CD1c-positive myeloid dendritic cell (primary cell): ENCODE measurements around the gene SKIC2.

ENCODE experiments used
- DNase-seq: peaks from one replicate; pipeline ENCODE4 v3.0.0-alpha.2; 2016; ENCODE audit errors: extremely low spot score

SKIC2 gene

DNA sequence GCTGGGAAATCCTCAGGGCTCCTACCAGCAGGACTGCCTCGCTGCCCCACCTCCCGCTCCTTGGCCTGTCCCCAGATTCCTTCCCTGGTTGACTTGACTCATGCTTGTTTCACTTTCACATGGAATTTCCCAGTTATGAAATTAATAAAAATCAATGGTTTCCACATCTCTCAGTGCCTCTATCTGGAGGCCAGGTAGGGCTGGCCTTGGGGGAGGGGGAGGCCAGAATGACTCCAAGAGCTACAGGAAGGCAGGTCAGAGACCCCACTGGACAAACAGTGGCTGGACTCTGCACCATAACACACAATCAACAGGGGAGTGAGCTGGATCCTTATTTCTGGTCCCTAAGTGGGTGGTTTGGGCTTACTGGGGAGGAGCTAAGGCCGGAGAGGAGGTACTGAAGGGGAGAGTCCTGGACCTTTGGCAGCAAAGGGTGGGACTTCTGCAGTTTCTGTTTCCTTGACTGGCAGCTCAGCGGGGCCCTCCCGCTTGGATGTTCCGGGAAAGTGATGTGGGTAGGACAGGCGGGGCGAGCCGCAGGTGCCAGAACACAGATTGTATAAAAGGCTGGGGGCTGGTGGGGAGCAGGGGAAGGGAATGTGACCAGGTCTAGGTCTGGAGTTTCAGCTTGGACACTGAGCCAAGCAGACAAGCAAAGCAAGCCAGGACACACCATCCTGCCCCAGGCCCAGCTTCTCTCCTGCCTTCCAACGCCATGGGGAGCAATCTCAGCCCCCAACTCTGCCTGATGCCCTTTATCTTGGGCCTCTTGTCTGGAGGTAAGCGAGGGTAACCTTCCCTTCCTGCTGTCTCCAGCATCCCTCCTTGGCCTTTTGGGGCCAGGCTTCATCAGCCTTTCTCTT, 13.2 kb upstream of the SKIC2 start, which contains the start of gene CFB:
Gene CFB (plus strand): TSS at position 589 of the 863 bp plus-strand sequence. CDS start 127 bp downstream, at position 716.
- peak; percentile 76 for DNase-seq

DNA sequence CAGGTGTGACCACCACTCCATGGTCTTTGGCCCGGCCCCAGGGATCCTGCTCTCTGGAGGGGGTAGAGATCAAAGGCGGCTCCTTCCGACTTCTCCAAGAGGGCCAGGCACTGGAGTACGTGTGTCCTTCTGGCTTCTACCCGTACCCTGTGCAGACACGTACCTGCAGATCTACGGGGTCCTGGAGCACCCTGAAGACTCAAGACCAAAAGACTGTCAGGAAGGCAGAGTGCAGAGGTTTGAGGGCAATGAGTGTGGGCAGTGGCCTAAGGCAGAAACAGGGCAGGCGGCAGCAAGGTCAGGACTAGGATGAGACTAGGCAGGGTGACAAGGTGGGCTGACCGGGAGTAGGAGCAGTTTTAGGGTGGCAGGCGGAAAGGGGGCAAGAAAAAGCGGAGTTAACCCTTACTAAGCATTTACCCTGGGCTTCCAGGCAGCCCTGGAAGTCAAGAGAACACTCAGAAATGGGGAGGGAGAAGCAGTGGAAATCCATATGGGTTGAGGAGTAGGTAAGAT, 12.5 kb upstream of the SKIC2 start:
- DNase-seq = no peak

DNA sequence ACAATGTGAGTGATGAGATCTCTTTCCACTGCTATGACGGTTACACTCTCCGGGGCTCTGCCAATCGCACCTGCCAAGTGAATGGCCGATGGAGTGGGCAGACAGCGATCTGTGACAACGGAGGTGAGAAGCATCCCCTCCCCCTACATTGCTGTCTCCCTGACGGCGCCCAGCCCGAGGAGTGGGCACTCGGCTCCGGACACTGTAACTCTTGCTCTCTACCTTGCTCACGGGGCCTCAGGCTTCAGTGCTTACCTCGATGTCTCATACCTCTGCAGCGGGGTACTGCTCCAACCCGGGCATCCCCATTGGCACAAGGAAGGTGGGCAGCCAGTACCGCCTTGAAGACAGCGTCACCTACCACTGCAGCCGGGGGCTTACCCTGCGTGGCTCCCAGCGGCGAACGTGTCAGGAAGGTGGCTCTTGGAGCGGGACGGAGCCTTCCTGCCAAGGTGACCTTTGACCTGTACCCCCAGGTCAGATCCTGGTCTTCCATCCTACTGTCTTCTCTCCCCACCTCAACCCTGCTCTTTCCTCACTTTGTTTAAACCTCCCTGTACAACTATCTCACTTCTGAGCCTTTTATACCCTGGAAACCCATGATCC, 11.8 kb upstream of the SKIC2 start:
- DNase-seq = no peak

DNA sequence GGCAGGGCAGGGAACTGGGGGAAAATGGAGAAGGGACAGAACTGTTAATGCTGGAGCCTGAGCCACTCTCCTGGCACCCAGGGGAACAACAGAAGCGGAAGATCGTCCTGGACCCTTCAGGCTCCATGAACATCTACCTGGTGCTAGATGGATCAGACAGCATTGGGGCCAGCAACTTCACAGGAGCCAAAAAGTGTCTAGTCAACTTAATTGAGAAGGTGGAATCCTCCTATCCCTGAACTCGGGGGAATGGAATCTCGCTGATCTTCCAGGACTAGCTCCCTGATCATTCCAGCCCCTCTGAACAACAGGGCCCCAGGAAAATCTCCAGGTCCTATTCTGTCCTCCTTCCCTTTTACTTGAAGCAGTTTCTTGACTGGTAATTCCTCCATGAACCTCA, 11.1 kb upstream of the SKIC2 start:
- DNase-seq = no peak

DNA sequence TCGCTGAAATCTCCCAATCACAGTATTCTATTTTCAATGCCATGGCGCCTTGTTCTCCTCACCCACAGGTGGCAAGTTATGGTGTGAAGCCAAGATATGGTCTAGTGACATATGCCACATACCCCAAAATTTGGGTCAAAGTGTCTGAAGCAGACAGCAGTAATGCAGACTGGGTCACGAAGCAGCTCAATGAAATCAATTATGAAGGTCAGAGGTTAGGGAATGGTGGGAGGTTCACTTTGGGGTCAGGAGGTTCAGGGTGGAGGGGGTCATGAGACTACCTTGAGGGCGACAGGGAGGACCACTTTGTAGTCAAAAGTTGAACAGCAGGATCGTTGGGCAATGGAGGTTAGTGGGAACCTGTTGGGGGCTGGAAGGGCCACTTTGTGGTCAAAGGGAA, 10.7 kb upstream of the SKIC2 start:
- DNase-seq = no peak

DNA sequence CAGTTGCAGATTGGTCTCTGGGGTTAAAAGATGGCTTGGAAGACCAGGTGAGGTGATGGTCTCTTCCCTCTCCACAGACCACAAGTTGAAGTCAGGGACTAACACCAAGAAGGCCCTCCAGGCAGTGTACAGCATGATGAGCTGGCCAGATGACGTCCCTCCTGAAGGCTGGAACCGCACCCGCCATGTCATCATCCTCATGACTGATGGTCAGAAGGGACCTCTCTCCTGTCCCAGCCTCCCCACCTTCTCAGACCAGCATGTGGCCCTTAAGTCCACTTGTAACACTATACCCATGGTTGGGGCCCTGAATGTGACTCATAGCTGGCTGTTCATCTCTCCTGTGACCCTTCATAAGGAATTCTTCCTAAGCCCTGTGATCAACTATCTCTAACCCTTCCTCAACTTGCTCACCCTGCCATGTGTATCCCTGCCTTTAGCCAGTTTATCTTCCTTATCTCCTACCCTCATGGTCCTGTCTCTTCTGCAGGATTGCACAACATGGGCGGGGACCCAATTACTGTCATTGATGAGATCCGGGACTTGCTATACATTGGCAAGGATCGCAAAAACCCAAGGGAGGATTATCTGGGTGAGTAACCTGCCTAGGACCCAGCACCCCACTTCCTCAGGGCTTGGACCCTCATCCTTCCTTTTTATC, 10.1 kb upstream of the SKIC2 start:
- no peak for DNase-seq

DNA sequence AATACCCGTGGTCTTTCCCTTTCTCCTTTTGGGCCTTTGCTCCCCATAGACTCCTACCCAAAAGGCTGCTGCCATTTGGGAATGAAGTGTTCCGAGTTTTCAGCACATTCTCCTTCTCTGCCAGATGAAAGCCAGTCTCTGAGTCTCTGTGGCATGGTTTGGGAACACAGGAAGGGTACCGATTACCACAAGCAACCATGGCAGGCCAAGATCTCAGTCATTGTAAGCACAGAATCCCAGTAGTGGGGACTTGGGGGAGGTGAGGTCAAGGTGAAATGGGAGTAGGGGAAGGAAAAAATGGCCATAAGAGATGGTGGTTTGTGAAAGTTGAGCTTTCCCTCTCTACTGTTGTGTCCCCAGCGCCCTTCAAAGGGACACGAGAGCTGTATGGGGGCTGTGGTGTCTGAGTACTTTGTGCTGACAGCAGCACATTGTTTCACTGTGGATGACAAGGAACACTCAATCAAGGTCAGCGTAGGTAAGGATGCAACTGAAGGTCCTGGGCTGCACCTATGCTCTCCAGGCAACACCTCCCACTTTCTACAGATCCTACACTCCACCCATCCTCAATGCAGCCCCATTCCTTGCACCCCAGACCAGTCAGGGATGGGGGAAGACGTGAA, 8.9 kb upstream of the SKIC2 start:
- DNase-seq = no peak

DNA sequence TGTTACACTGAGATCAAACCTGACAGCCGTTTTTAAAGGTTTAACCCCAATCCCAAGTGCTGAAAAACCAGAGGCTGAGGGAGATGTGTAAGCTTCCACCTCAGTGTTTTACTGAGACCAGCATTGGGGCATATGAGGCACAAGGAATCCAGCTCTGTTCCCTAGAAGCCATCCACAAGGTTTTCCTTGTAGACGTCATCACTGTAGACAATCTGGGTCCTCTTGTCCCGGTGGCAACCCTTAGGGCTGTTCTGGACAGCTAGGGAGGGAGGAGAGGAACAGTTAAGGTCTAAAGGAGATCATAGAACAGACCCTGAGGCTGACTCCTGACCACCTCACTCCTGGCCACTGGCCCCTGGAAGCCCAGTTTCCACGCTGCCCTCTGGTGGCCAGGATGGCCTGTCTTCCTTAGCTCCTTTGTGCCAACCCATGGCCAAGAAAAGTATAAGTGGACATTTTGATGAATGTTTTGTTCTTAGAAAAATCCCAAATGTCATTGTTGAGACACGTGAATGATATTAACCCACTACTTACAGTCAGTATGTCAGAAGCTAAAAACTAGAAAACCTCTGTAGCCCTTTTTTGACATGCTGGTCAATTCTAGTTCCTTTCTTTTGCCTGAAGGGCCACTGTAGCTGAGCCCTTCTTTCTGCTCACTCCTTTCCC, 6.7 kb upstream of the SKIC2 start:
- DNase-seq = peak; percentile 75

DNA sequence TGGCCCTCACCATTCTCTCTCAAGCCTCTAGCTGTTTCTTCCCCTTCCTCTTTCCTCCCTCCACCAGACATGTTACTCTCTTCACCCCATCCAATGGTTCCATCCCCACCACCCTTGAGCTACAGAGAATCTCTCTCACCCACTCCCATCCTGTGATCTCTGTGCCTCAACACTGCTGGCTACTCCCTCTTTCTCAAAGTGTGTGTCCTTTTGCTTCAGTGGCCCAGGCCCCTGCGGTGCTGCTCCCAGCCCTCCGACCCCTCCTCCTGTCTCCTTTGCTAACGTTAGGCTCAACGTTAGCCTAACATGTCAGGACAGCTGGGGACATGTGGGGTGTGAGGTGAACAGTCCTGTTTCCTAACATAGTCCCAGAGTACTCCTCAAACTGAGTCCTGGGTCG, 6.1 kb upstream of the SKIC2 start:
- DNase-seq = no peak

DNA sequence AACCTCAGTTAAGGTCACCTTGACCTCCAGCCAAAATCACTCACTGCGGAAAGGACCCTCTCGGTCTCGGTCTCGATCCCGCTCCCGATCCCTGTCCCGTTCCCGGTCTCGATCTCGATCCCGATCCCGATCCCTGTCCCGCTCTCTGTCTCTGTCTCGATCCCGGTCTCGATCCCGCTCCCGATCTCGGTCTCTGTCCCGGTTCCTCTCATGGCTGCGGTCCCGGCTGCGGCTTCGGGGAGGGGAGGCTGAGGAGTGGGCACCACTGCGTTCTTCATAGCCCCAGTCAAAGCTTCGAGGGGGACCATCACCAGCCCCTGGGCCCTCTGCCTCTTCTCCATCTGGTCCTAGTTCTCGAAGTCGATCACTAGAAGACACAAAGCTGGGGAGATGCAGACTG, 4.5 kb upstream of the SKIC2 start:
- no peak for DNase-seq

DNA sequence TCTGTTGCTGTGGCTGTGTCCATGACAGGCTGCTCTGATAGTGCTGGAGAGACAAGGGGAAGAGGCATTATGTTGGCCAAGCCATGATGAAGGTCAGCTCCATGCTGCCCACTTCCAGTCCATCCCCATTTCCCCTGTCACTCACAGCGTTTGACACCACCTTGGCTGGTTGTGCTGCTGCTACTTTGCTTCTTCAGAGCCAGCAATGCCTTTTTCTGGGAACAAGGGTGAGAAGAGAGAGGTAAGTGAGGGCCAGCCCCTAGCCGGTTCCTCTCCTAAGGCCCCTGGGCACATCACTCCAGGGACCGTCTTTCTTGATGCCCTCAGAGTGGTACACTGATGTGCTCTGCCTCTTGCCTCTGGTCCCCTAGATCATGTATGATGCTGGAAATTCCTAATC, 2.2 kb upstream of the SKIC2 start:
- no peak for DNase-seq

DNA sequence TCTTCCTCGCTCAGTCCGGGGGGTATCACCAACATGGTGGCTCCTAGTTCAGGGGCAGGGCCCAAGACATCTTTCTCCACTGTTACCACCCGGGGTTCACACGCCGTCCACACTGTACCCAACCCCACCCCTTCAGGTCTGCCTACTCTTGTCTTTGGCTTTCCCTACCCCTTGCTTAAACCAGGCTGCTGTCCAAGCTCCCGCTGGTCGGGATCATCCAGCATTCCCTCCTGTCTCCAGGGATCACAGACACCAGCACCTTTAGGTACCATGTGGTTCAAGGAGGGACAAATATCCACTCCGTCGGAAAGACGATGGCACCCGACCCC, 599 bp upstream of the SKIC2 start:
- DNase-seq = no peak

DNA sequence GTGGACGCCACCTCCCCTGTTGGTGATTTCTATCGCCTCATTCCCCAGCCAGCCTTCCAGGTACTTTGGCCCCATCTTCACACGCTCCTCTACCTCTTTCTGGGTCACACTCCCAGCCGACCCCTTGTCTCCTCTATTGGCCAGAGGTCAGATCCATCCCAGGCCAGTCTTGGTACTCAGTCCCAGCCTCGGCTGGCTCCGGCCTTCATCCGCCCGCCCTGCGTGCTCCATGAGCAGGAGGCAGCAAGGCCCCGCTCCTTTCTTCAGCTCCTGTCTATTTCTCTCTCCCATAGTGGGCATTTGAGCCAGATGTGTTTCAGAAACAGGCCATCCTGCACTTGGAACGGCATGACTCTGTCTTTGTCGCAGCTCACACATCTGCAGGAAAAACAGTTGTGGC, 2.6 kb downstream of the SKIC2 start:
- no peak for DNase-seq

DNA sequence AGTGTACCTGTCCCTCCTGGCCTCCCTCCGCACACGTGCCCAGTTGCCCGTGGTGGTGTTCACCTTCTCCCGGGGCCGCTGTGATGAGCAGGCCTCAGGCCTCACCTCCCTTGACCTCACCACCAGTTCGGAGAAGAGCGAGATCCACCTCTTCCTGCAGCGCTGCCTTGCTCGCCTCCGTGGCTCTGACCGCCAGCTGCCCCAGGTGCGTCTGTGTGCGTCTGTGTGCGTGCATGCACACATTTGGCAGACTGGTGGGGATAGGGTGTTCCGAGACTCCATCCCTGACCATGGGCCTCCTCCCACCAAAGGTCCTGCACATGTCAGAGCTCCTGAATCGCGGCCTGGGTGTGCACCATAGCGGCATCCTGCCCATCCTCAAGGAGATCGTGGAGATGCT, 4.9 kb downstream of the SKIC2 start:
- DNase-seq = no peak

DNA sequence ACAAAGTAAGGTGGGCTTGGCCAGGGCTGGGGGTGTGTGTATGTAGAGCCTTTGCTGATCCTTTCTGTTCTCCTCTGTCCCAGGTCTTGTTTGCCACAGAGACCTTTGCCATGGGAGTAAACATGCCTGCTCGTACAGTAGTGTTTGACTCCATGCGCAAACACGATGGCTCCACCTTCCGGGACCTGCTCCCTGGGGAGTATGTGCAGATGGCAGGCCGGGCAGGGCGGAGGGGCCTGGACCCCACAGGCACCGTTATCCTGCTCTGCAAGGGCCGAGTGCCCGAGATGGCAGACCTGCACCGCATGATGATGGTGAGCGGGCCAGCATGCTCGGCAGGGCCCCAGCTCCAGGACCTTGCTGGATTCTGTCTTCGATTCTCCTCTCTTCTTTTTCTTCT, 6.7 kb downstream of the SKIC2 start:
- no peak for DNase-seq

DNA sequence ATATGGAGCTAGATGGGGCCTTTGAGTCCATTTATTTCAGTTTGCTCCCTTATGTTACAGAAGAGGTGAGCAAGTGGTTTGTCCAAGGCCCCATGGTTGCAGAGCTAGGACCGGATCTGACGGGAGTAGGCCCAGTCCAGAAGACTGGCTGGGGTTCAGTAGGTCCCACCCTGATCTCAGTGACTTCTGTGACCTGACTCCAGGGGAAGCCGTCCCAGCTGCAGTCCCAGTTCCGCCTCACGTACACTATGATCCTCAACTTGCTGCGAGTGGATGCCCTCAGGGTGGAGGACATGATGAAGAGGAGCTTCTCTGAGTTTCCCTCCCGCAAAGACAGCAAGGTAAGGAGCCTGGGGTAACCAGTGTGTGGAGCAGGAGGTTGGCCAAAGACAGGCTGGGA, 7.5 kb downstream of the SKIC2 start:
- DNase-seq = no peak

DNA sequence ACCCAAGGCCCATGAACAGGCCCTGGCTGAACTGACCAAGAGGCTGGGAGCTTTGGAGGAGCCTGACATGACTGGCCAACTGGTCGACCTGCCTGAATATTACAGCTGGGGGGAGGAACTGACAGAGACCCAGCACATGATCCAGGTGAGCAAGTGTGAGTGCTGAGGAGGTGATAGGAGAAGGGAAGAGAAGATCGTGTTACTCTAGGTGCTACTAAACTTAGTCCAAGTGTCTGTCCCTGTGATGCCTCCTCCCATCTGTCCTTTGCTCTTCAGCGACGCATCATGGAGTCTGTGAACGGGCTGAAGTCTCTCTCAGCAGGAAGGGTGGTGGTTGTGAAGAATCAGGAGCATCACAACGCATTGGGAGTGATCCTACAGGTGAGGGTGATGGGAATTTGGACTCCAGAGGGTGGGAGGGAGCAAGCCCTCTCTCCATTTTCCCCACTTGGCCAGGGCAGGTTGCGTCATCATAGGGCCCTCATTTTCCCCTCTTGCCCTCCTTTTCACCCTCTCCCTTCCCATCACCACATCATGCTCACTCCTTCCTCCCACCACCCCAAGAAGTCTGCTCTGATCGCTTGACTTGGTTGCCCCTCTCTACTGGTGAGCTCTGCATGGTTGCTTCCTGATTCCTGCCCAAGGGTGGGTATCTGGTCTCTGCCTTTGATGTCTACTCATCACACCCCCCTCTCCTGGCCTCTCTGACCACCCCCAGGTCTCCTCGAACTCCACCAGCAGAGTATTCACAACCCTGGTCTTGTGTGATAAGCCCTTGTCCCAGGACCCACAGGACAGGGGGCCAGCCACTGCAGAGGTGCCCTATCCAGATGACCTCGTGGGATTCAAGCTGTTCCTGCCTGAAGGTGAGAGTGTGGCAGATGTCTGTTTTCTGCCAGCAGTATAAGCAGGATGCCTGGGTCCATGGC, 8.3 kb downstream of the SKIC2 start:
- DNase-seq = no peak

DNA sequence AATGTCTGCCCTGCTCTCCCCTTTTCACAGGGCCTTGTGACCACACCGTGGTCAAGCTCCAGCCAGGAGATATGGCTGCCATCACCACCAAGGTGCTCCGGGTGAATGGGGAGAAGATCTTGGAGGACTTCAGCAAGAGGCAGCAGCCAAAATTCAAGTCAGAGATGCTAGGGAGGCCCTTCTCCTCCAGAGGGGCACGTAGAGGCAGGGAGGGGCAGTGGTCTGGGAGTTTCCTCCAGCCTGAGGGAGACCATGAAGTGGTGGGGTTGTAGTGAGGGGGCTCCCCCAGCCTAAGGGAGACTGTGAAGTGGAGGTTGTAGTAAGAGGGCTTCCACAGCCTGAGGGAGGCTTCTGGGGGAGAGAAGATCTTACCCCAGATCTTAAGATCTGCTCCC, 8.9 kb downstream of the SKIC2 start:
- DNase-seq = no peak

DNA sequence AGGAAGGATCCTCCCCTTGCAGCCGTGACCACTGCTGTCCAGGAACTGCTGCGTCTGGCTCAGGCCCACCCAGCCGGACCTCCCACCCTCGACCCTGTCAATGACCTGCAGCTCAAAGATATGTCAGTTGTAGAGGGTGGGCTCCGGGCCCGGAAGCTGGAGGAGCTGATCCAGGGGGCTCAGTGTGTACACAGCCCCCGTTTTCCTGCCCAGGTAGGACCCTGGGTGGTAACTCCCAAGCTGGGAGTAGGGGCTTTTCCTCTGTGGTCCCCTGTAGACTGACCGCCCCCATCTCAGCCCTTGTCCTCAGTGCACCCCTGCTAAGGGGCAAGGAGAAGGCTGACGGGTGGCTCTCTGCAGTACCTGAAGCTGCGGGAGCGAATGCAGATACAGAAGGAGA, 9.4 kb downstream of the SKIC2 start:
- no peak for DNase-seq

DNA sequence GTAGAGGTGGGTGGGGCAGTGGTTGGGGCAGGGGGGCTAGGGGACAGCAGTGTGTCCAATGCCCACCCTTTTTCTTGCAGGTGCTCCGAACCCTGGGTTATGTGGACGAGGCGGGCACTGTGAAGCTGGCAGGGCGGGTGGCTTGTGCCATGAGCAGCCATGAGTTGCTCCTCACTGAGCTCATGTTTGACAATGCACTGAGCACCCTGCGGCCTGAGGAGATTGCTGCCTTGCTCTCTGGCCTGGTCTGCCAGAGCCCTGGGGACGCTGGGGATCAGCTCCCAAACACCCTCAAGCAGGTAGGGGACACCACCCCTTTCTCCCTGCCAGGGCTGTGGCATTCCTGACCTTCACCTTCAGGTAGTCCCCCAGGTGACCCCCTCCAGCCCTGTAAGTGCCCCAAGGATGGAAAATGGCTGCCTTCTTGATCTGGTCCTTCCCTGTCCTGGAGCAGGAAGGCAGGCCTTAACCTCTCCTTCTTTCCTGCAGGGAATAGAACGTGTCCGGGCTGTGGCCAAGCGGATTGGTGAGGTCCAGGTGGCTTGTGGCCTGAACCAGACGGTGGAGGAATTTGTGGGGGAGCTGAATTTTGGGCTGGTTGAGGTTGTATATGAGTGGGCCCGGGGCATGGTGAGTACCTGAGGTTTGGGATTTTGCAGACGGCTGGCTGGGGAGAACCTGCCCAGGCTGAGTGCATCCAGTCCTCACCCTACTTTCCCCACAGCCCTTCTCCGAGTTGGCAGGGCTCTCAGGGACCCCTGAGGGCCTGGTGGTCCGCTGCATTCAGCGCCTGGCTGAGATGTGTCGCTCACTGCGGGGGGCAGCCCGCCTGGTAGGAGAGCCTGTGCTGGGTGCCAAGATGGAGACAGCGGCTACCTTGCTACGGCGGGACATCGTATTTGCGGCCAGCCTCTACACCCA, 10.1 kb downstream of the SKIC2 start:
- DNase-seq = no peak
